ENCODE results near the gene DPP6. TPM values are rescaled to one million over a fixed set of nuclear protein-coding genes. Genes with fewer than 3 reads are reported as not detected.

Gene DPP6
- polyA plus RNA-seq, 1 of the 3 experiments (the other 2 are of a cell fraction) = not detected

DNA sequence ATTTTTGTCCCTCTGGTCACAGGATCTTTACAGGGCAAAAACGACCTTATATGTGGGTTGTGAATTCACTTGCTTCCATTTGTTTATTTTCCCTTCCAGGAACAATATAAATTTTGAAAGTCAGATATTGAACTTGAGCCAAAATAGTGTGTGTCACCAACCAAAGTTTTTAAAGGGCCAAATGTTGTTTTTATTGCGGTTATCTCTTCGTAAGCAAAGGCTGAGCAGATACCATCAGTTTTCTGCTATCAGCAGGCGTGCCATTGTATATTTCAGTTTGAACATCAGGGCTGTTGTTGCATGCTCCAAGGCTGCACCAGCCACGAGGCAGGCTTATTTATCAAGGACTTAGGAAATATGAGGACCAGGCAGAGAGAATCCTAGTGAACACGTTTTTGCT is 790.4 kb downstream of the DPP6 start (continued):
- TF ChIP-seq, protein P1, sequence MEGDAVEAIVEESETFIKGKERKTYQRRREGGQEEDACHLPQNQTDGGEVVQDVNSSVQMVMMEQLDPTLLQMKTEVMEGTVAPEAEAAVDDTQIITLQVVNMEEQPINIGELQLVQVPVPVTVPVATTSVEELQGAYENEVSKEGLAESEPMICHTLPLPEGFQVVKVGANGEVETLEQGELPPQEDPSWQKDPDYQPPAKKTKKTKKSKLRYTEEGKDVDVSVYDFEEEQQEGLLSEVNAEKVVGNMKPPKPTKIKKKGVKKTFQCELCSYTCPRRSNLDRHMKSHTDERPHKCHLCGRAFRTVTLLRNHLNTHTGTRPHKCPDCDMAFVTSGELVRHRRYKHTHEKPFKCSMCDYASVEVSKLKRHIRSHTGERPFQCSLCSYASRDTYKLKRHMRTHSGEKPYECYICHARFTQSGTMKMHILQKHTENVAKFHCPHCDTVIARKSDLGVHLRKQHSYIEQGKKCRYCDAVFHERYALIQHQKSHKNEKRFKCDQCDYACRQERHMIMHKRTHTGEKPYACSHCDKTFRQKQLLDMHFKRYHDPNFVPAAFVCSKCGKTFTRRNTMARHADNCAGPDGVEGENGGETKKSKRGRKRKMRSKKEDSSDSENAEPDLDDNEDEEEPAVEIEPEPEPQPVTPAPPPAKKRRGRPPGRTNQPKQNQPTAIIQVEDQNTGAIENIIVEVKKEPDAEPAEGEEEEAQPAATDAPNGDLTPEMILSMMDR (IDR thresholded peaks at IDR 0.05) = no peak
- TF ChIP-seq TAF1 (IDR thresholded peaks at IDR 0.05; ENCODE audit: borderline replicate concordance, low read depth, low read length) (no peak), FOXM1 (IDR thresholded peaks at IDR 0.05; ENCODE audit: low read depth) (no peak), RAD21 (IDR thresholded peaks at IDR 0.05; ENCODE audit: low read length) (0 out of 2 replicates have a peak, but pooled peaks have one; percentile 22), EZH2phosphoT487 (IDR thresholded peaks at IDR 0.05; ENCODE audit: borderline replicate concordance, low read depth) (no peak), NFIC (IDR thresholded peaks at IDR 0.05; ENCODE audit: borderline replicate concordance) (no peak; the same call in 1 of the 2 replicates)
- TF ChIP-seq, protein P2, sequence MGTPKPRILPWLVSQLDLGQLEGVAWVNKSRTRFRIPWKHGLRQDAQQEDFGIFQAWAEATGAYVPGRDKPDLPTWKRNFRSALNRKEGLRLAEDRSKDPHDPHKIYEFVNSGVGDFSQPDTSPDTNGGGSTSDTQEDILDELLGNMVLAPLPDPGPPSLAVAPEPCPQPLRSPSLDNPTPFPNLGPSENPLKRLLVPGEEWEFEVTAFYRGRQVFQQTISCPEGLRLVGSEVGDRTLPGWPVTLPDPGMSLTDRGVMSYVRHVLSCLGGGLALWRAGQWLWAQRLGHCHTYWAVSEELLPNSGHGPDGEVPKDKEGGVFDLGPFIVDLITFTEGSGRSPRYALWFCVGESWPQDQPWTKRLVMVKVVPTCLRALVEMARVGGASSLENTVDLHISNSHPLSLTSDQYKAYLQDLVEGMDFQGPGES (IDR thresholded peaks at IDR 0.05; ENCODE audit: low read depth, low read length) = no peak

DNA sequence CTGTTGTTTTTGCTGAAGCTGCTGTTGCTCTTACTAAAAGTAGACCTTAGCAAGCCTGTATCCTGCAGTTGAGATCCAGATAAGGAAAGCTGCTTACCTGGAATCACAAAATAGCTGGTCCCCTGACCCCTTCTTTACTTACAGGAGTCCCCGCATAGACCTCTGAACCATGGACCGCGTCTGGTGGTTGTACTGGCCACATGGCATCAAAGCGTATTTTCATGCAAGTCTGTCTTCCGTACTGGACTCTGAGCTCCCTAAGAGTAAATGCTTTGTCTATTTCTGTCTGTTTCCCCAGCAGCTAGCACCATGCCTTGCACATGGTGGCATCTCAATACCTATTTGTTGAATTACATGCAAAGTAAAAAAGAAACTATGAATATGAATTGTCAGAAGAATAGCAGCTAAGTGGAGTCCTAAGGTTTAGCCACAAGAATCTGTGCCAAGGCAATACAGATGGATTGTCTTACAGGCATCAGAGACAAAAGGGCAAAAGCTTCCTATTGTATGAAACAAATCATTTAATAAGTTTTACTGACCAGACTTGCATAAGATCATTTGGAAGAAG is 791.6 kb downstream of the DPP6 start:
- no peaks in the 10 kb centered on the region for H4K20me1 ChIP-seq (ENCODE audit: insufficient read depth)
- no peaks in the 10 kb centered on the region for H3K9me2 ChIP-seq
- peaks cover 10% of the 10 kb centered on the region; the same call in 1 of the 2 replicates for H3K9me3 ChIP-seq
- no peak overlapping the region for H3K4me2 ChIP-seq
- no peak for DNase-seq
- no peak overlapping the region for H3K9ac ChIP-seq
- TF ChIP-seq MEF2A (IDR thresholded peaks at IDR 0.05; ENCODE audit: borderline replicate concordance, low read depth) (no peak), SIN3A (IDR thresholded peaks at IDR 0.05; ENCODE audit: borderline replicate concordance, low read depth, low read length) (no peak), RCOR1 (IDR thresholded peaks at IDR 0.05; ENCODE audit: low read length) (no peak)
- TF ChIP-seq, protein P3, sequence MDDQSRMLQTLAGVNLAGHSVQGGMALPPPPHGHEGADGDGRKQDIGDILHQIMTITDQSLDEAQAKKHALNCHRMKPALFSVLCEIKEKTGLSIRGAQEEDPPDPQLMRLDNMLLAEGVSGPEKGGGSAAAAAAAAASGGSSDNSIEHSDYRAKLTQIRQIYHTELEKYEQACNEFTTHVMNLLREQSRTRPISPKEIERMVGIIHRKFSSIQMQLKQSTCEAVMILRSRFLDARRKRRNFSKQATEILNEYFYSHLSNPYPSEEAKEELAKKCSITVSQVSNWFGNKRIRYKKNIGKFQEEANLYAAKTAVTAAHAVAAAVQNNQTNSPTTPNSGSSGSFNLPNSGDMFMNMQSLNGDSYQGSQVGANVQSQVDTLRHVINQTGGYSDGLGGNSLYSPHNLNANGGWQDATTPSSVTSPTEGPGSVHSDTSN (IDR thresholded peaks at IDR 0.05) = no peak
- TF ChIP-seq, protein P4, sequence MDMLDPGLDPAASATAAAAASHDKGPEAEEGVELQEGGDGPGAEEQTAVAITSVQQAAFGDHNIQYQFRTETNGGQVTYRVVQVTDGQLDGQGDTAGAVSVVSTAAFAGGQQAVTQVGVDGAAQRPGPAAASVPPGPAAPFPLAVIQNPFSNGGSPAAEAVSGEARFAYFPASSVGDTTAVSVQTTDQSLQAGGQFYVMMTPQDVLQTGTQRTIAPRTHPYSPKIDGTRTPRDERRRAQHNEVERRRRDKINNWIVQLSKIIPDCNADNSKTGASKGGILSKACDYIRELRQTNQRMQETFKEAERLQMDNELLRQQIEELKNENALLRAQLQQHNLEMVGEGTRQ (IDR thresholded peaks at IDR 0.05; ENCODE audit: borderline replicate concordance, low read depth, low read length) = no peak
- H3F3A ChIP-seq (replicated peaks; ENCODE audit: insufficient read depth) = no peaks in the 10 kb centered on the region
- WGBS (ENCODE audit: low lambda C conversion rate) = 64% methylated on average over 5 of the region's 5 CpGs
- POLR2A ChIA-PET = no interaction called here
- CTCF ChIA-PET = interaction anchor here (1.0 to 5.5 kb wide), 7 partner anchors 9 to 501 kb away, joined by 3 to 29 read pairs (median 7); no protein-coding TSS in a partner anchor
- no peaks in the 10 kb centered on the region for H3K27me3 ChIP-seq (ENCODE audit: insufficient read depth)
- H2AFZ ChIP-seq (ENCODE audit: low read depth) = no peak overlapping the region
- H3K27ac ChIP-seq (ENCODE audit: low read depth in 2 of 2, low read length in 1 of 2) = peak overlapping the region in 1 of 2 experiments; percentile 98; a peak in 1 of 4 replicates
- H3K4me3 ChIP-seq (ENCODE audit: low read depth in 2 of 2, low read length in 1 of 2) = no peak overlapping the region
- no peaks in the 10 kb centered on the region for H3K36me3 ChIP-seq (replicated peaks in 1 of 2; ENCODE audit: control insufficient read depth in 1 of 2, insufficient read depth in 2 of 2, low read length in 1 of 2)
- H3K79me2 ChIP-seq (ENCODE audit: insufficient read depth) = no peaks in the 10 kb centered on the region
- H3K4me1 ChIP-seq (ENCODE audit: control insufficient read depth in 1 of 2, insufficient read depth in 2 of 2, low read depth in 1 of 2, low read length in 1 of 2) = peaks cover 0 to 30% of the 10 kb centered on the region in 2 experiments; a peak in 2 of 4 replicates
